Smooth muscle cell (in vitro differentiated cells): ENCODE measurements around the gene RFXANK. TPM values are rescaled to one million over a fixed set of nuclear protein-coding genes. Genes with fewer than 3 reads are reported as not detected.

Experiments
- DNase-seq: peaks from one replicate; lab custom pipeline; 2025; ENCODE audit not compliant: unreplicated experiment; lab: John Stamatoyannopoulos, UW
- H2AFZ ChIP-seq: fragments of 200-600 bp; sonication (generic); 2 replicates; pipeline ENCODE4 v1.6.0; 2016; ENCODE audit warnings: antibody characterized with exemption, low read depth, mild to moderate bottlenecking
- H3F3A ChIP-seq: fragments of 200-600 bp; sonication (generic); 2 replicates; pipeline ENCODE4 v1.6.0; 2017; ENCODE audit warnings: antibody characterized with exemption, low read depth
- H3K27ac ChIP-seq: fragments of 200-600 bp; sonication (generic); 2 replicates; pipeline ENCODE4 v1.5.1; 2016; ENCODE audit warnings: low read depth, mild to moderate bottlenecking
- H3K27me3 ChIP-seq: fragments of 200-600 bp; sonication (generic); 2 replicates; pipeline ENCODE4 v1.6.1; 2016; ENCODE audit warnings: low read depth, mild to moderate bottlenecking
- H3K36me3 ChIP-seq: fragments of 200-600 bp; sonication (generic); 2 replicates; pipeline ENCODE4 v1.5.1; 2016; ENCODE audit warnings: low read depth
- H3K4me1 ChIP-seq: fragments of 200-600 bp; sonication (generic); 2 replicates; pipeline ENCODE4 v1.5.1; 2016; ENCODE audit warnings: low read depth
- H3K4me2 ChIP-seq: fragments of 200-600 bp; sonication (generic); 2 replicates; pipeline ENCODE4 v1.6.0; 2016; ENCODE audit warnings: mild to moderate bottlenecking
- H3K4me3 ChIP-seq: fragments of 200-600 bp; sonication (generic); 2 replicates; pipeline ENCODE4 v1.5.1; 2016; ENCODE audit warnings: mild to moderate bottlenecking
- H3K79me2 ChIP-seq: fragments of 200-600 bp; sonication (generic); 2 replicates; pipeline ENCODE4 v1.6.0; 2016; ENCODE audit warnings: low read depth, mild to moderate bottlenecking
- H3K9ac ChIP-seq: fragments of 200-600 bp; sonication (generic); 2 replicates; pipeline ENCODE4 v1.6.0; 2016; ENCODE audit warnings: low read depth
- H3K9me3 ChIP-seq: fragments of 200-600 bp; sonication (generic); replicated peaks from 2 replicates; pipeline ENCODE4 v1.5.1; 2016; ENCODE audit warnings: low read depth
- H4K20me1 ChIP-seq: fragments of 200-600 bp; sonication (generic); 2 replicates; pipeline ENCODE4 v1.6.0; 2016; ENCODE audit warnings: low read depth
- CTCF ChIP-seq: fragments of 200-600 bp; sonication (generic); IDR thresholded peaks from 2 replicates; pipeline ENCODE4 v1.5.1; 2017; ENCODE audit warnings: borderline replicate concordance, mild to moderate bottlenecking, antibody characterized with exemption; ENCODE audit not compliant: insufficient read depth, poor library complexity, severe bottlenecking
- WGBS: methylation state at CpG from one replicate; pipeline ENCODE4 v1.1.7; 2016; ENCODE audit warnings: low lambda C conversion rate; 5-methylcytosine and 5-hydroxymethylcytosine counted together
- polyA plus RNA-seq: library from polyadenylated mRNA; unstranded; fragments of >200 nt; fragmentation: Nextera tagmentation; extraction: Ambion mirVana; gene quantifications from 2 replicates; pipeline ENCODE4 v1.2.1, GENCODE V29; 2016
- total RNA-seq: library from RNA; depleted of rRNA; stranded (reverse); fragments of >200 nt; gene quantifications from 2 replicates; pipeline ENCODE4 v1.2.3, GENCODE V29; 2014

The RFXANK gene
- total and polyA plus RNA-seq, 2 experiments from 2014 or later: 59.6 to 94.8 TPM

GRCh38 chr19:19181488-19181998 is 10.5 kb upstream of the RFXANK start:
- no peaks in the 10 kb centered on the region for H3F3A ChIP-seq
- 98% methylated on average over 9 of the region's 9 CpGs for WGBS
- H3K4me3 ChIP-seq: no peak overlapping the region
- no peaks in the 10 kb centered on the region for H3K79me2 ChIP-seq
- no peak for TF ChIP-seq CTCF
- H3K27me3 ChIP-seq: no peaks in the 10 kb centered on the region
- H3K4me1 ChIP-seq: no peaks in the 10 kb centered on the region
- no peak for DNase-seq
- H3K4me2 ChIP-seq: no peak overlapping the region
- no peaks in the 10 kb centered on the region for H3K36me3 ChIP-seq
- H2AFZ ChIP-seq: no peak overlapping the region
- H3K27ac ChIP-seq: no peak overlapping the region
- H3K9me3 ChIP-seq: no peaks in the 10 kb centered on the region
- H4K20me1 ChIP-seq: no peaks in the 10 kb centered on the region
- no peak overlapping the region for H3K9ac ChIP-seq

GRCh38 chr19:19185853-19186740 is 6.0 kb upstream of the RFXANK start:
- Histone ChIP-seq H3K4me2 (no peak overlapping the region), H2AFZ (no peak overlapping the region), H3K4me1 (peaks cover 5% of the 10 kb centered on the region), H3K79me2 (peaks cover 14% of the 10 kb centered on the region), H3K27ac (no peak overlapping the region), H4K20me1 (no peaks in the 10 kb centered on the region), H3K9ac (no peak overlapping the region), H3K9me3 (no peaks in the 10 kb centered on the region), H3K36me3 (no peaks in the 10 kb centered on the region), H3F3A (no peaks in the 10 kb centered on the region), H3K4me3 (no peak overlapping the region), H3K27me3 (no peaks in the 10 kb centered on the region)
- DNase-seq: no peak
- WGBS: 68% methylated on average over 9 of the region's 9 CpGs
- TF ChIP-seq CTCF: peak; percentile 56

- H2AFZ ChIP-seq: no peak overlapping the region
- no peak overlapping the region for H3K4me3 ChIP-seq
- no peak overlapping the region for H3K4me2 ChIP-seq
- H4K20me1 ChIP-seq: no peaks in the 10 kb centered on the region
- 95% methylated on average over 14 of the region's 14 CpGs for WGBS
- no peaks in the 10 kb centered on the region for H3K9me3 ChIP-seq
- no peaks in the 10 kb centered on the region for H3K36me3 ChIP-seq
- H3F3A ChIP-seq: no peaks in the 10 kb centered on the region
- H3K4me1 ChIP-seq: peaks cover 8% of the 10 kb centered on the region
- DNase-seq: no peak
- no peak overlapping the region for H3K9ac ChIP-seq
- no peak for TF ChIP-seq CTCF
- peaks cover 21% of the 10 kb centered on the region for H3K79me2 ChIP-seq
- H3K27me3 ChIP-seq: no peaks in the 10 kb centered on the region
- H3K27ac ChIP-seq: no peak overlapping the region
Measured at GRCh38 chr19:19186742-19187141, 5.3 kb upstream of the RFXANK start.
